ENCODE measurements around the gene SNX32. TPM values are rescaled to one million over a fixed set of nuclear protein-coding genes. Genes with fewer than 3 reads are reported as not detected.
A peak's percentile ranks its signal among the peaks of the same experiment; 100 is the strongest.

Gene SNX32
- total and polyA plus RNA-seq, 2 of the 13 experiments (the other 11 are each of a cell fraction or from before 2014, with no cell fraction given) = 0.09 to 0.34 TPM

DNA sequence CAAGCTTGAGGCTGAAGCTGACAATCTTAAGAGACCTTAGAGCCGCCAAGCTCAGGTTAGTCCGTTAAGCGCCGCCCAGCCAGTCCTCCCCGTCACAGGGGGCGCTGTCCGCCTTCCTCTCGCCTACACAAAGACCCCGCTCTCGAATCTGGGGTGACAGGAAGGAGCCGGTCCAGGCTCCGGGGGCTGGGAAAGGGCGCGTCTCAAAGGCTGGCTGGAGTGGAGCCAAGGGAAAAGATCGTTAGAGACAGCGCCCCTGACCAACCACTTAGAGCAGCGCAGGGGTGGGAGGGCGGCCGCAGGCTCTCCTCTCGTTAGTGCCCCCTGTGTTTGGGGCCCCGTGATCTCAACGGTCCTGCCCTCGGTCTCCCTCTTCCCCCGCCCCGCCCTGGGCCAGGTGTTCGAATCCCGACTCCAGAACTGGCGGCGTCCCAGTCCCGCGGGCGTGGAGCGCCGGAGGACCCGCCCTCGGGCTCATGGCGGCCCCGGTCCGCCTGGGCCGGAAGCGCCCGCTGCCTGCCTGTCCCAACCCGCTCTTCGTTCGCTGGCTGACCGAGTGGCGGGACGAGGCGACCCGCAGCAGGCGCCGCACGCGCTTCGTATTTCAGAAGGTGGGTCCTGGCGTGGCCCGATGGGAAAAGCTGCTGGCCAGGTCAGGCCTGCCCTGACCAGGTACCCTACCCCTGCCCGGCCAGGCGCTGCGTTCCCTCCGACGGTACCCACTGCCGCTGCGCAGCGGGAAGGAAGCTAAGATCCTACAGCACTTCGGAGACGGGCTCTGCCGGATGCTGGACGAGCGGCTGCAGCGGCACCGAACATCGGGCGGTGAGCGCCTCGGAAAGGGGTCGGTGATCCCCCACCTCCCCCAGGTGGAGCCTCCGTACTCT, 26.8 kb downstream of the SNX32 start, which contains the start of gene MUS81 (continued):
- TF ChIP-seq SP1 (IDR thresholded peaks at IDR 0.05) (no peak), SP1 (CRISPR knock-in tag; IDR thresholded peaks at IDR 0.05) (peak; percentile 79), ZBTB1 (CRISPR knock-in tag; IDR thresholded peaks at IDR 0.05; ENCODE audit: borderline replicate concordance) (no peak), KDM3A (CRISPR knock-in tag; IDR thresholded peaks at IDR 0.05; ENCODE audit: low read depth) (peak; percentile 74), AGO2 (optimal IDR thresholded peaks at IDR 0.05; ENCODE audit: low read depth, low read length) (peak; percentile 83), FOXA3 (CRISPR knock-in tag; IDR thresholded peaks at IDR 0.05) (peak; percentile 33), CENPX (CRISPR knock-in tag; IDR thresholded peaks at IDR 0.05) (no peak), GATA4 (IDR thresholded peaks at IDR 0.05; ENCODE audit: borderline replicate concordance, low read depth) (no peak), LCORL (IDR thresholded peaks at IDR 0.05) (no peak), LCORL (CRISPR knock-in tag; IDR thresholded peaks at IDR 0.05) (peak; percentile 65), ZNF30 (CRISPR knock-in tag; IDR thresholded peaks at IDR 0.05) (0 out of 2 replicates have a peak, but pooled peaks have one; percentile 86), IRF1 (CRISPR knock-in tag; IDR thresholded peaks at IDR 0.05; ENCODE audit: low read depth) (no peak), ARNTL (CRISPR knock-in tag; IDR thresholded peaks at IDR 0.05) (peak; percentile 19; the same call in 1 of the 2 replicates), CHCHD3 (CRISPR knock-in tag; IDR thresholded peaks at IDR 0.05) (peak; percentile 22; the same call in 1 of the 2 replicates), FUBP1 (CRISPR knock-in tag; IDR thresholded peaks at IDR 0.05; ENCODE audit: borderline replicate concordance) (no peak)
- TF ChIP-seq, protein P1, sequence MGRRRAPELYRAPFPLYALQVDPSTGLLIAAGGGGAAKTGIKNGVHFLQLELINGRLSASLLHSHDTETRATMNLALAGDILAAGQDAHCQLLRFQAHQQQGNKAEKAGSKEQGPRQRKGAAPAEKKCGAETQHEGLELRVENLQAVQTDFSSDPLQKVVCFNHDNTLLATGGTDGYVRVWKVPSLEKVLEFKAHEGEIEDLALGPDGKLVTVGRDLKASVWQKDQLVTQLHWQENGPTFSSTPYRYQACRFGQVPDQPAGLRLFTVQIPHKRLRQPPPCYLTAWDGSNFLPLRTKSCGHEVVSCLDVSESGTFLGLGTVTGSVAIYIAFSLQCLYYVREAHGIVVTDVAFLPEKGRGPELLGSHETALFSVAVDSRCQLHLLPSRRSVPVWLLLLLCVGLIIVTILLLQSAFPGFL (CRISPR knock-in tag; IDR thresholded peaks at IDR 0.05) = no peak
- TF ChIP-seq, protein P2, sequence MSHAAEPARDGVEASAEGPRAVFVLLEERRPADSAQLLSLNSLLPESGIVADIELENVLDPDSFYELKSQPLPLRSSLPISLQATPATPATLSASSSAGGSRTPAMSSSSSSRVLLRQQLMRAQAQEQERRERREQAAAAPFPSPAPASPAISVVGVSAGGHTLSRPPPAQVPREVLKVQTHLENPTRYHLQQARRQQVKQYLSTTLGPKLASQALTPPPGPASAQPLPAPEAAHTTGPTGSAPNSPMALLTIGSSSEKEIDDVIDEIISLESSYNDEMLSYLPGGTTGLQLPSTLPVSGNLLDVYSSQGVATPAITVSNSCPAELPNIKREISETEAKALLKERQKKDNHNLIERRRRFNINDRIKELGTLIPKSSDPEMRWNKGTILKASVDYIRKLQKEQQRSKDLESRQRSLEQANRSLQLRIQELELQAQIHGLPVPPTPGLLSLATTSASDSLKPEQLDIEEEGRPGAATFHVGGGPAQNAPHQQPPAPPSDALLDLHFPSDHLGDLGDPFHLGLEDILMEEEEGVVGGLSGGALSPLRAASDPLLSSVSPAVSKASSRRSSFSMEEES (CRISPR knock-in tag; IDR thresholded peaks at IDR 0.05) = no peak; the same call in none of the 2 replicates
- TF ChIP-seq, protein P3, sequence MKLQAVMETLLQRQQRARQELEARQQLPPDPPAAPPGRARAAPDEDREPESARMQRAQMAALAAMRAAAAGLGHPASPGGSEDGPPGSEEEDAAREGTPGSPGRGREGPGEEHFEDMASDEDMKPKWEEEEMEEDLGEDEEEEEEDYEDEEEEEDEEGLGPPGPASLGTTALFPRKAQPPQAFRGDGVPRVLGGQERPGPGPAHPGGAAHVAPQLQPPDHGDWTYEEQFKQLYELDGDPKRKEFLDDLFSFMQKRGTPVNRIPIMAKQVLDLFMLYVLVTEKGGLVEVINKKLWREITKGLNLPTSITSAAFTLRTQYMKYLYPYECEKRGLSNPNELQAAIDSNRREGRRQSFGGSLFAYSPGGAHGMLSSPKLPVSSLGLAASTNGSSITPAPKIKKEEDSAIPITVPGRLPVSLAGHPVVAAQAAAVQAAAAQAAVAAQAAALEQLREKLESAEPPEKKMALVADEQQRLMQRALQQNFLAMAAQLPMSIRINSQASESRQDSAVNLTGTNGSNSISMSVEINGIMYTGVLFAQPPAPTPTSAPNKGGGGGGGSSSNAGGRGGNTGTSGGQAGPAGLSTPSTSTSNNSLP (IDR thresholded peaks at IDR 0.05; ENCODE audit: low read depth, low read length) = 0 out of 2 replicates have a peak, but pooled peaks have one; percentile 30
- TF ChIP-seq, protein P4, sequence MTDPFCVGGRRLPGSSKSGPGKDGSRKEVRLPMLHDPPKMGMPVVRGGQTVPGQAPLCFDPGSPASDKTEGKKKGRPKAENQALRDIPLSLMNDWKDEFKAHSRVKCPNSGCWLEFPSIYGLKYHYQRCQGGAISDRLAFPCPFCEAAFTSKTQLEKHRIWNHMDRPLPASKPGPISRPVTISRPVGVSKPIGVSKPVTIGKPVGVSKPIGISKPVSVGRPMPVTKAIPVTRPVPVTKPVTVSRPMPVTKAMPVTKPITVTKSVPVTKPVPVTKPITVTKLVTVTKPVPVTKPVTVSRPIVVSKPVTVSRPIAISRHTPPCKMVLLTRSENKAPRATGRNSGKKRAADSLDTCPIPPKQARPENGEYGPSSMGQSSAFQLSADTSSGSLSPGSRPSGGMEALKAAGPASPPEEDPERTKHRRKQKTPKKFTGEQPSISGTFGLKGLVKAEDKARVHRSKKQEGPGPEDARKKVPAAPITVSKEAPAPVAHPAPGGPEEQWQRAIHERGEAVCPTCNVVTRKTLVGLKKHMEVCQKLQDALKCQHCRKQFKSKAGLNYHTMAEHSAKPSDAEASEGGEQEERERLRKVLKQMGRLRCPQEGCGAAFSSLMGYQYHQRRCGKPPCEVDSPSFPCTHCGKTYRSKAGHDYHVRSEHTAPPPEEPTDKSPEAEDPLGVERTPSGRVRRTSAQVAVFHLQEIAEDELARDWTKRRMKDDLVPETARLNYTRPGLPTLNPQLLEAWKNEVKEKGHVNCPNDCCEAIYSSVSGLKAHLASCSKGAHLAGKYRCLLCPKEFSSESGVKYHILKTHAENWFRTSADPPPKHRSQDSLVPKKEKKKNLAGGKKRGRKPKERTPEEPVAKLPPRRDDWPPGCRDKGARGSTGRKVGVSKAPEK (CRISPR knock-in tag; IDR thresholded peaks at IDR 0.05; ENCODE audit: borderline replicate concordance) = no peak
